Measurements from ENCODE around the gene TFEB. TPM values are rescaled to one million over a fixed set of nuclear protein-coding genes. Genes with fewer than 3 reads are reported as not detected.

Gene TFEB
- polyA plus RNA-seq, 4 donors: 11.5 to 153 (median 27.1) TPM

- H3K4me3 ChIP-seq (ENCODE audit: low read depth in 1 of 3, low read length in 3 of 3): peak overlapping the region; percentile 59 to 76 (median 66)
- peaks cover 0 to 28% (median 6%) of the 10 kb centered on the region in 3 donors for H3K36me3 ChIP-seq (ENCODE audit: control insufficient read depth in 3 of 3, insufficient read depth in 2 of 3, low read depth in 1 of 3, low read length in 3 of 3)
- 5 to 6% (median 5%) methylated on average over 8 to 16 of the region's 16 CpGs for WGBS, 3 donors
- FAIRE-seq: no peak
- no peak for DNase-seq
- H3K4me1 ChIP-seq (ENCODE audit: control insufficient read depth in 3 of 3, insufficient read depth in 2 of 3, low read depth in 1 of 3, low read length in 2 of 3): peaks cover 0 to 18% (median 0%) of the 10 kb centered on the region in 3 donors
- no peak overlapping the region for H3K27ac ChIP-seq (ENCODE audit: low read depth in 1 of 3, low read length in 2 of 3)
- no peaks in the 10 kb centered on the region for H3K27me3 ChIP-seq (ENCODE audit: control insufficient read depth in 3 of 3, insufficient read depth in 3 of 3, low read length in 3 of 3)
- H3K9me3 ChIP-seq (ENCODE audit: control insufficient read depth in 2 of 2, insufficient read depth in 1 of 2, low read depth in 1 of 2, low read length in 1 of 2): no peaks in the 10 kb centered on the region
Measured at GRCh38 chr6:41779336-41779735, 43.9 kb upstream of the TFEB start.

- H3K36me3 ChIP-seq (ENCODE audit: control insufficient read depth in 3 of 3, insufficient read depth in 2 of 3, low read depth in 1 of 3, low read length in 3 of 3): peaks cover 0 to 30% (median 6%) of the 10 kb centered on the region in 3 donors
- WGBS, 3 donors: 37 to 66% (median 42%) methylated on average over 6 of the region's 6 CpGs
- no peak overlapping the region for H3K27ac ChIP-seq (ENCODE audit: low read depth in 1 of 3, low read length in 2 of 3)
- H3K4me1 ChIP-seq (ENCODE audit: control insufficient read depth in 3 of 3, insufficient read depth in 2 of 3, low read depth in 1 of 3, low read length in 2 of 3): peaks cover 0 to 13% (median 0%) of the 10 kb centered on the region in 3 donors
- no peaks in the 10 kb centered on the region for H3K9me3 ChIP-seq (ENCODE audit: control insufficient read depth in 2 of 2, insufficient read depth in 1 of 2, low read depth in 1 of 2, low read length in 1 of 2)
- FAIRE-seq (no peak), DNase-seq (no peak)
- no peaks in the 10 kb centered on the region for H3K27me3 ChIP-seq (ENCODE audit: control insufficient read depth in 3 of 3, insufficient read depth in 3 of 3, low read length in 3 of 3)
- H3K4me3 ChIP-seq (ENCODE audit: low read depth in 1 of 3, low read length in 3 of 3): peak overlapping the region in 2 of 3 donors; percentile 66 to 76
Measured at GRCh38 chr6:41778895-41779294, 43.5 kb upstream of the TFEB start.

- no peak for DNase-seq
Measured at GRCh38 chr6:41777551-41778285, 42.3 kb upstream of the TFEB start.

GRCh38 chr6:41775293-41775882 is 40.0 kb upstream of the TFEB start:
- DNase-seq (no peak), FAIRE-seq (no peak)
- peaks cover 0 to 7% (median 0%) of the 10 kb centered on the region in 3 donors for H3K4me1 ChIP-seq (ENCODE audit: control insufficient read depth in 3 of 3, insufficient read depth in 2 of 3, low read depth in 1 of 3, low read length in 2 of 3)
- H3K27me3 ChIP-seq (ENCODE audit: control insufficient read depth in 3 of 3, insufficient read depth in 3 of 3, low read length in 3 of 3): no peaks in the 10 kb centered on the region
- 72 to 89% (median 80%) methylated on average over 13 of the region's 13 CpGs for WGBS, 3 donors
- H3K9me3 ChIP-seq (ENCODE audit: control insufficient read depth in 2 of 2, insufficient read depth in 1 of 2, low read depth in 1 of 2, low read length in 1 of 2): no peaks in the 10 kb centered on the region
- H3K4me3 ChIP-seq (ENCODE audit: low read depth in 1 of 3, low read length in 3 of 3): no peak overlapping the region
- H3K36me3 ChIP-seq (ENCODE audit: control insufficient read depth in 3 of 3, insufficient read depth in 2 of 3, low read depth in 1 of 3, low read length in 3 of 3): peaks cover 2 to 64% (median 11%) of the 10 kb centered on the region in 3 donors
- no peak overlapping the region for H3K27ac ChIP-seq (ENCODE audit: low read depth in 1 of 3, low read length in 2 of 3)

More at GRCh38 chr6:41777551-41778285, 42.3 kb upstream of the TFEB start:
- no peak for FAIRE-seq
- Histone ChIP-seq H3K27me3 (ENCODE audit: control insufficient read depth in 3 of 3, insufficient read depth in 3 of 3, low read length in 3 of 3) (no peaks in the 10 kb centered on the region), H3K27ac (ENCODE audit: low read depth in 1 of 3, low read length in 2 of 3) (no peak overlapping the region), H3K4me1 (ENCODE audit: control insufficient read depth in 3 of 3, insufficient read depth in 2 of 3, low read depth in 1 of 3, low read length in 2 of 3) (peaks cover 0 to 13% (median 0%) of the 10 kb centered on the region in 3 donors), H3K36me3 (ENCODE audit: control insufficient read depth in 3 of 3, insufficient read depth in 2 of 3, low read depth in 1 of 3, low read length in 3 of 3) (peaks cover 0 to 40% (median 6%) of the 10 kb centered on the region in 3 donors), H3K9me3 (ENCODE audit: control insufficient read depth in 2 of 2, insufficient read depth in 1 of 2, low read depth in 1 of 2, low read length in 1 of 2) (no peaks in the 10 kb centered on the region), H3K4me3 (ENCODE audit: low read depth in 1 of 3, low read length in 3 of 3) (no peak overlapping the region)
- WGBS, 3 donors: 85 to 95% (median 95%) methylated on average over 5 of the region's 5 CpGs

- Histone ChIP-seq H3K36me3 (ENCODE audit: control insufficient read depth in 3 of 3, insufficient read depth in 2 of 3, low read depth in 1 of 3, low read length in 3 of 3) (peaks cover 2 to 69% (median 11%) of the 10 kb centered on the region in 3 donors), H3K4me1 (ENCODE audit: control insufficient read depth in 3 of 3, insufficient read depth in 2 of 3, low read depth in 1 of 3, low read length in 2 of 3) (peaks cover 0 to 7% (median 0%) of the 10 kb centered on the region in 3 donors)
Measured at GRCh38 chr6:41774841-41775240, 39.4 kb upstream of the TFEB start.

GRCh38 chr6:41771058-41771983 is 35.9 kb upstream of the TFEB start:
- no peak for DNase-seq
- Histone ChIP-seq H3K4me3 (ENCODE audit: low read depth in 1 of 3, low read length in 3 of 3) (no peak overlapping the region), H3K9me3 (ENCODE audit: control insufficient read depth in 2 of 2, insufficient read depth in 1 of 2, low read depth in 1 of 2, low read length in 1 of 2) (no peaks in the 10 kb centered on the region), H3K36me3 (ENCODE audit: control insufficient read depth in 3 of 3, insufficient read depth in 2 of 3, low read depth in 1 of 3, low read length in 3 of 3) (peaks cover 2 to 70% (median 11%) of the 10 kb centered on the region in 3 donors), H3K4me1 (ENCODE audit: control insufficient read depth in 3 of 3, insufficient read depth in 2 of 3, low read depth in 1 of 3, low read length in 2 of 3) (peaks cover 0 to 20% (median 0%) of the 10 kb centered on the region in 3 donors), H3K27ac (ENCODE audit: low read depth in 1 of 3, low read length in 2 of 3) (no peak overlapping the region), H3K27me3 (ENCODE audit: control insufficient read depth in 3 of 3, insufficient read depth in 3 of 3, low read length in 3 of 3) (no peaks in the 10 kb centered on the region)
- 91 to 95% (median 94%) methylated on average over 28 to 29 of the region's 29 CpGs for WGBS, 3 donors
- no peak for FAIRE-seq

More at GRCh38 chr6:41774841-41775240, 39.4 kb upstream of the TFEB start:
- Histone ChIP-seq H3K27ac (ENCODE audit: low read depth in 1 of 3, low read length in 2 of 3) (no peak overlapping the region), H3K4me3 (ENCODE audit: low read depth in 1 of 3, low read length in 3 of 3) (no peak overlapping the region), H3K27me3 (ENCODE audit: control insufficient read depth in 3 of 3, insufficient read depth in 3 of 3, low read length in 3 of 3) (no peaks in the 10 kb centered on the region), H3K9me3 (ENCODE audit: control insufficient read depth in 2 of 2, insufficient read depth in 1 of 2, low read depth in 1 of 2, low read length in 1 of 2) (no peaks in the 10 kb centered on the region)
- whole genome bisulfite sequencing, 3 donors: 90 to 93% (median 90%) methylated on average over 3 of the region's 3 CpGs
- FAIRE-seq (no peak), DNase-seq (no peak)

- DNase-seq (no peak), FAIRE-seq (no peak)
- Histone ChIP-seq H3K9me3 (ENCODE audit: control insufficient read depth in 2 of 2, insufficient read depth in 1 of 2, low read depth in 1 of 2, low read length in 1 of 2) (no peaks in the 10 kb centered on the region), H3K36me3 (ENCODE audit: control insufficient read depth in 3 of 3, insufficient read depth in 2 of 3, low read depth in 1 of 3, low read length in 3 of 3) (peaks cover 2 to 64% (median 11%) of the 10 kb centered on the region in 3 donors), H3K4me1 (ENCODE audit: control insufficient read depth in 3 of 3, insufficient read depth in 2 of 3, low read depth in 1 of 3, low read length in 2 of 3) (peaks cover 0 to 20% (median 0%) of the 10 kb centered on the region in 3 donors), H3K27ac (ENCODE audit: low read depth in 1 of 3, low read length in 2 of 3) (no peak overlapping the region), H3K27me3 (ENCODE audit: control insufficient read depth in 3 of 3, insufficient read depth in 3 of 3, low read length in 3 of 3) (no peaks in the 10 kb centered on the region), H3K4me3 (ENCODE audit: low read depth in 1 of 3, low read length in 3 of 3) (no peak overlapping the region)
- WGBS, 3 donors: 93 to 94% (median 93%) methylated on average over 23 to 30 of the region's 30 CpGs
Measured at GRCh38 chr6:41770381-41771057, 35.1 kb upstream of the TFEB start.
